ENCODE measurements around the gene CEP78. TPM values are rescaled to one million over a fixed set of nuclear protein-coding genes. Genes with fewer than 3 reads are reported as not detected.
"Not testable (repeated sequence)": the region's sequence is repeated elsewhere in the genome, so short reads cannot be mapped to it uniquely, and the experiment has no call there.

Gene CEP78
- total RNA-seq, 1 experiment from 2014 or later: 48.1 TPM

DNA sequence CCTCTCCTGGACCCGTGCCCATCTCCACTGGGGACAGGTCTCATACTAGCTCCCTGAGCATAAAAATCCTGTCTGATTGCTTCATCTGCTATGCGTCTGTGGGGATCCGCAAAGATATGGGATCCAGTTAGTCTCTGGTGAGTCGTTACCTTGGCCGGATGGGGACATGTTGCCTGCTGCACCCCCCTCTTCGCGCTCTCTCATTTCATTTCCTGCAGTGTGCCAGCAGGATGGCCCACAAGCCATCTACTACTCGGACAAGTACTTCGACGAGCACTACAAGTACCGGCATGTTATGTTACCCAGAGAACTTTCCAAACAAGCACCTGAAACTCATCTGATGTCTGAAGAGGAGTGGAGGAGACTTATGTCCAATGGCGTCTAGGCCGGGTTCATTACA, 17.0 kb upstream of the CEP78 start:
- H4K20me1 ChIP-seq (ENCODE audit: insufficient read depth): no peaks in the 10 kb centered on the region
- H3K27ac ChIP-seq (ENCODE audit: low read depth, low read length): no peak overlapping the region
- BruUV-seq (replicated peaks): no TSS peak
- no peaks in the 10 kb centered on the region for H3K27me3 ChIP-seq (ENCODE audit: insufficient read depth, low read length)
- no peak for TF ChIP-seq TCF7L2 (IDR thresholded peaks at IDR 0.05; ENCODE audit: borderline replicate concordance, extremely low read depth, insufficient read depth, insufficient read length)
- TF ChIP-seq, protein P1, sequence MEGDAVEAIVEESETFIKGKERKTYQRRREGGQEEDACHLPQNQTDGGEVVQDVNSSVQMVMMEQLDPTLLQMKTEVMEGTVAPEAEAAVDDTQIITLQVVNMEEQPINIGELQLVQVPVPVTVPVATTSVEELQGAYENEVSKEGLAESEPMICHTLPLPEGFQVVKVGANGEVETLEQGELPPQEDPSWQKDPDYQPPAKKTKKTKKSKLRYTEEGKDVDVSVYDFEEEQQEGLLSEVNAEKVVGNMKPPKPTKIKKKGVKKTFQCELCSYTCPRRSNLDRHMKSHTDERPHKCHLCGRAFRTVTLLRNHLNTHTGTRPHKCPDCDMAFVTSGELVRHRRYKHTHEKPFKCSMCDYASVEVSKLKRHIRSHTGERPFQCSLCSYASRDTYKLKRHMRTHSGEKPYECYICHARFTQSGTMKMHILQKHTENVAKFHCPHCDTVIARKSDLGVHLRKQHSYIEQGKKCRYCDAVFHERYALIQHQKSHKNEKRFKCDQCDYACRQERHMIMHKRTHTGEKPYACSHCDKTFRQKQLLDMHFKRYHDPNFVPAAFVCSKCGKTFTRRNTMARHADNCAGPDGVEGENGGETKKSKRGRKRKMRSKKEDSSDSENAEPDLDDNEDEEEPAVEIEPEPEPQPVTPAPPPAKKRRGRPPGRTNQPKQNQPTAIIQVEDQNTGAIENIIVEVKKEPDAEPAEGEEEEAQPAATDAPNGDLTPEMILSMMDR (IDR thresholded peaks at IDR 0.05 in 2 of 3, conservative IDR thresholded peaks at IDR 0.05 in 1 of 3; ENCODE audit: borderline replicate concordance in 1 of 3, insufficient read depth in 1 of 3, low read depth in 2 of 3, low read length in 2 of 3): no peak
- no peak for TF ChIP-seq FOSL1 (IDR thresholded peaks at IDR 0.05; ENCODE audit: low read depth)
- TF ChIP-seq SP1 (IDR thresholded peaks at IDR 0.05; ENCODE audit: low read depth): no peak
- H3K4me1 ChIP-seq (ENCODE audit: control insufficient read depth in 1 of 2, insufficient read depth in 2 of 2, low read length in 2 of 2): no peaks in the 10 kb centered on the region
- H3K9ac ChIP-seq (ENCODE audit: low read length): no peak overlapping the region
- H3K36me3 ChIP-seq (ENCODE audit: control insufficient read depth in 1 of 2, insufficient read depth in 2 of 2, low read length in 2 of 2): no peaks in the 10 kb centered on the region
- H3K9me3 ChIP-seq (ENCODE audit: control insufficient read depth in 1 of 2, insufficient read depth in 1 of 2, low read depth in 1 of 2, low read length in 2 of 2): no peaks in the 10 kb centered on the region
- ATAC-seq (no peak), DNase-seq (ENCODE audit: low read depth, low spot score) (no peak)
- H3K4me2 ChIP-seq (ENCODE audit: low read length): no peak overlapping the region
- no peaks in the 10 kb centered on the region for H3K79me2 ChIP-seq (ENCODE audit: insufficient read depth, low read length)
- intact Hi-C loops (cut with micrococcal nuclease): no loop called here
- no peaks in the 10 kb centered on the region for H3K9me2 ChIP-seq (ENCODE audit: insufficient read depth)
- CTCF ChIA-PET: no interaction called here
- RAD21 ChIA-PET (ENCODE audit: low non-redundant PET in 1 of 2, low total read pairs in 2 of 2, uncharacterized antibody in 2 of 2, unreplicated experiment in 2 of 2): no interaction called here
- H3K4me3 ChIP-seq (replicated peaks in 1 of 2; ENCODE audit: low read depth in 1 of 2, low read length in 2 of 2): no peak overlapping the region
- POLR2A ChIA-PET: no interaction called here
- no peak overlapping the region for H2AFZ ChIP-seq (ENCODE audit: low read depth, low read length, poor library complexity, severe bottlenecking)

DNA sequence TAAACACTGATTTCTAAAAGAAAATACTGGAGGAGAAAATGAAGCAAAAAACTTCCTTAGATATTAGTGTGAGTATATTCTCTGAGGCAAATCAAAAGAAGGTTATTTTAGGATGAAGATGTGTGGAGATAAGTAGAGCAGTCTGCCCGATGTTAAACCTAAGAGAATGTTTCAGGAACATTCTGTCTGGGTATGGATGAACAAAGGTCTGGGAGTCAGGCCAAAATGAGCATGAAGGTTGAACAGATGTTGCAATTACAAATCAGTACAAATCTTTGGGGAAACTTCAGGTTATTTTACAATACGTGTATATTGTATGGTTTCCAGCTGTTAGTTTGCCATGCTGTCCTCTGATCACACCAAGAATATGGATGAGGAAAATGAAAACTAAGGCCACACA, 14.4 kb upstream of the CEP78 start:
- no peak for DNase-seq (ENCODE audit: low read depth, low spot score)

GRCh38 chr9:78221841-78222240, 14.0 kb upstream of the CEP78 start:
- H2AFZ ChIP-seq (ENCODE audit: low read depth, low read length, poor library complexity, severe bottlenecking); H3K9ac ChIP-seq (ENCODE audit: low read length); H3K9me3 ChIP-seq (ENCODE audit: control insufficient read depth in 1 of 2, insufficient read depth in 1 of 2, low read depth in 1 of 2, low read length in 2 of 2); H3K4me2 ChIP-seq (ENCODE audit: low read length); intact Hi-C loops (cut with micrococcal nuclease); H3K4me3 ChIP-seq (replicated peaks in 1 of 2; ENCODE audit: low read depth in 1 of 2, low read length in 2 of 2); H3K9me2 ChIP-seq (ENCODE audit: insufficient read depth); DNase-seq (ENCODE audit: low read depth, low spot score); H3K4me1 ChIP-seq (ENCODE audit: control insufficient read depth in 1 of 2, insufficient read depth in 2 of 2, low read length in 2 of 2); H3K79me2 ChIP-seq (ENCODE audit: insufficient read depth, low read length); CTCF ChIA-PET; RAD21 ChIA-PET (ENCODE audit: low non-redundant PET in 1 of 2, low total read pairs in 2 of 2, uncharacterized antibody in 2 of 2, unreplicated experiment in 2 of 2); BruUV-seq (replicated peaks); H3K36me3 ChIP-seq (ENCODE audit: control insufficient read depth in 1 of 2, insufficient read depth in 2 of 2, low read length in 2 of 2); POLR2A ChIA-PET; H4K20me1 ChIP-seq (ENCODE audit: insufficient read depth); H3K27ac ChIP-seq (ENCODE audit: low read depth, low read length); ATAC-seq; H3K27me3 ChIP-seq (ENCODE audit: insufficient read depth, low read length): not testable (repeated sequence)

More for the DNA sequence above, 14.4 kb upstream of the CEP78 start:
- TF ChIP-seq CBX3 (IDR thresholded peaks at IDR 0.05; ENCODE audit: low read depth) (no peak), CEBPB (IDR thresholded peaks at IDR 0.05; ENCODE audit: low read depth) (no peak), ZFX (IDR thresholded peaks at IDR 0.05) (no peak), ELF1 (IDR thresholded peaks at IDR 0.05; ENCODE audit: borderline replicate concordance, low read depth) (no peak), SIN3A (IDR thresholded peaks at IDR 0.05; ENCODE audit: low read depth) (no peak)
- TF ChIP-seq, protein P1 (IDR thresholded peaks at IDR 0.05 in 2 of 3, conservative IDR thresholded peaks at IDR 0.05 in 1 of 3; ENCODE audit: borderline replicate concordance in 1 of 3, insufficient read depth in 1 of 3, low read depth in 2 of 3, low read length in 2 of 3): no peak
- Histone ChIP-seq H3K27ac (ENCODE audit: low read depth, low read length) (no peak overlapping the region), H3K27me3 (ENCODE audit: insufficient read depth, low read length) (no peaks in the 10 kb centered on the region), H2AFZ (ENCODE audit: low read depth, low read length, poor library complexity, severe bottlenecking) (no peak overlapping the region), H3K4me1 (ENCODE audit: control insufficient read depth in 1 of 2, insufficient read depth in 2 of 2, low read length in 2 of 2) (no peaks in the 10 kb centered on the region), H3K9ac (ENCODE audit: low read length) (no peak overlapping the region), H3K9me2 (ENCODE audit: insufficient read depth) (no peaks in the 10 kb centered on the region), H3K9me3 (ENCODE audit: control insufficient read depth in 1 of 2, insufficient read depth in 1 of 2, low read depth in 1 of 2, low read length in 2 of 2) (no peaks in the 10 kb centered on the region), H3K4me3 (replicated peaks in 1 of 2; ENCODE audit: low read depth in 1 of 2, low read length in 2 of 2) (no peak overlapping the region), H3K79me2 (ENCODE audit: insufficient read depth, low read length) (no peaks in the 10 kb centered on the region), H3K4me2 (ENCODE audit: low read length) (no peak overlapping the region), H3K36me3 (ENCODE audit: control insufficient read depth in 1 of 2, insufficient read depth in 2 of 2, low read length in 2 of 2) (no peaks in the 10 kb centered on the region), H4K20me1 (ENCODE audit: insufficient read depth) (no peaks in the 10 kb centered on the region)
- ATAC-seq: no peak
- RAD21 ChIA-PET (ENCODE audit: low non-redundant PET in 1 of 2, low total read pairs in 2 of 2, uncharacterized antibody in 2 of 2, unreplicated experiment in 2 of 2): no interaction called here
- intact Hi-C loops (cut with micrococcal nuclease): no loop called here
- CTCF ChIA-PET: no interaction called here
- POLR2A ChIA-PET: no interaction called here
- BruUV-seq (replicated peaks): no TSS peak
